Natural killer cell treated with Interleukin-12 subunit alpha and Interleukin-12 subunit beta and Interleukin-15 and Interleukin-18, amount 100 ng/mL, for 72 hours (primary cell): ENCODE measurements around the gene MRPS27. TPM values are rescaled to one million over a fixed set of nuclear protein-coding genes. Genes with fewer than 3 reads are reported as not detected.

Experiments used
- ATAC-seq, 2 donors: fragments of 150-1000 bp; cut with Tn5 transposase in 1 of 2; sonication (Bioruptor Pico), chemical (Tn5 transposase) in 1 of 2; 2 replicates each; pipeline ENCODE4 v1.10.0; 2021
- DNase-seq: peaks from one replicate; pipeline ENCODE4 v3.0.0; 2022; ENCODE audit warnings: low spot score
- H3K27ac Mint-ChIP-seq, 2 donors: 1 replicate in 1 of 2; 2 replicates in 1 of 2; pipeline ENCODE4 v1.8.0; 2022; ENCODE audit warnings: mixed read lengths in 2 of 2, mild to moderate bottlenecking in 1 of 2, moderate library complexity in 1 of 2
- H3K27me3 Mint-ChIP-seq, 2 donors: 1 replicate in 1 of 2; 2 replicates in 1 of 2; pipeline ENCODE4 v1.8.0; 2022; ENCODE audit warnings: mixed read lengths in 2 of 2
- H3K36me3 Mint-ChIP-seq: one replicate; pipeline ENCODE4 v1.8.0; 2022; ENCODE audit warnings: mixed read lengths
- H3K4me1 Mint-ChIP-seq, 2 donors: 1 replicate in 1 of 2; 2 replicates in 1 of 2; pipeline ENCODE4 v1.8.0; 2022; ENCODE audit warnings: low read depth in 2 of 2, mixed read lengths in 2 of 2, mild to moderate bottlenecking in 1 of 2
- H3K4me3 Mint-ChIP-seq: one replicate; pipeline ENCODE4 v1.8.0; 2022; ENCODE audit warnings: mixed read lengths
- H3K9me3 Mint-ChIP-seq: 2 replicates; pipeline ENCODE4 v1.8.0; 2022; ENCODE audit warnings: mixed read lengths
- total RNA-seq, 2 donors: library from RNA; stranded (reverse); gene quantifications; one replicate each; pipeline ENCODE4 v1.2.3, GENCODE V29; 2022

MRPS27 gene
- total RNA-seq, 2 donors from 2014 or later: 43.1 to 61.0 TPM

DNA sequence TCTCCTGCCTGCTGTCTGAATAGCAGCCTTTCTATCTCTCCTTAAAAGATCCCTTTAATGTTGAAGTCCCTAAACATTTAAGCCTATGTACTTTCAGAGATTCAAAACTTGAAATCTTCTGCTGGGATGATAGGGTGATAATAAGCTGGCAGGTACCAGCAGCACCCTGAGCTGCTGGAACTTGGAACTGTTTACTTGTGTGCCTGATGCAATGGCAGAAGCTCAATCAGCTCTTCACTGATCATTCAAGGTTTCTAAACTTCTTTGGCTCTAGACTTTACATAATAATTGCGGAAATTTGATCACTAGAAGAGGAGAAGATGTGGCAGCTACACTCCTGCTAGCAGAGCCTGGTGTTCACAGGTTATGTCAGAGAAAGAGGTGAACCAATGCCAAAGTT, 27.6 kb downstream of the MRPS27 start:
- Mint-ChIP-seq H3K27me3 (no peaks in the 10 kb centered on the region), H3K9me3 (no peaks in the 10 kb centered on the region), H3K36me3 (peaks cover 6% of the 10 kb centered on the region), H3K27ac (no peak overlapping the region), H3K4me1 (no peaks in the 10 kb centered on the region), H3K4me3 (no peak overlapping the region)
- DNase-seq: no peak
- ATAC-seq: no peak

DNA sequence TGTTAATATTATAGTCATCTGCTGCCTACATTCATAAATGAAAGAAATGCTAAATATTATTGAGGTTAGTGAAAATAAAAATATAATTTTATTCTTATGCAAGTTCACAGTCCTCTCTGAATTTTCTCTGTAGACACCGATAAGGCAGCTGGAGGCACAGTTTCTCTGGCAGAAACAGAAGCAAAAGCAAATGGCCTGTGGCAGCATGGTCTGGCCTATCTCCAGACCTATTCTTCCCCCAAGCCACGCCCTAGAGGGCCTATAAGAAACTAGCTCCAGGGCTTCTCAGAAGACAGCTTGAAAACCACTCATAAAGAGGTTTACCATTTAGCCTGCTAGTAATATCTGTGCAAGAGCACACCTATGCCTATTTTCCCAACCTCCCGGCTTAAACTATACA, 28.4 kb downstream of the MRPS27 start:
- Mint-ChIP-seq H3K4me1 (no peaks in the 10 kb centered on the region), H3K36me3 (peaks cover 9% of the 10 kb centered on the region), H3K4me3 (no peak overlapping the region), H3K27me3 (no peaks in the 10 kb centered on the region), H3K27ac (no peak overlapping the region), H3K9me3 (no peaks in the 10 kb centered on the region)
- ATAC-seq: no peak
- no peak for DNase-seq

DNA sequence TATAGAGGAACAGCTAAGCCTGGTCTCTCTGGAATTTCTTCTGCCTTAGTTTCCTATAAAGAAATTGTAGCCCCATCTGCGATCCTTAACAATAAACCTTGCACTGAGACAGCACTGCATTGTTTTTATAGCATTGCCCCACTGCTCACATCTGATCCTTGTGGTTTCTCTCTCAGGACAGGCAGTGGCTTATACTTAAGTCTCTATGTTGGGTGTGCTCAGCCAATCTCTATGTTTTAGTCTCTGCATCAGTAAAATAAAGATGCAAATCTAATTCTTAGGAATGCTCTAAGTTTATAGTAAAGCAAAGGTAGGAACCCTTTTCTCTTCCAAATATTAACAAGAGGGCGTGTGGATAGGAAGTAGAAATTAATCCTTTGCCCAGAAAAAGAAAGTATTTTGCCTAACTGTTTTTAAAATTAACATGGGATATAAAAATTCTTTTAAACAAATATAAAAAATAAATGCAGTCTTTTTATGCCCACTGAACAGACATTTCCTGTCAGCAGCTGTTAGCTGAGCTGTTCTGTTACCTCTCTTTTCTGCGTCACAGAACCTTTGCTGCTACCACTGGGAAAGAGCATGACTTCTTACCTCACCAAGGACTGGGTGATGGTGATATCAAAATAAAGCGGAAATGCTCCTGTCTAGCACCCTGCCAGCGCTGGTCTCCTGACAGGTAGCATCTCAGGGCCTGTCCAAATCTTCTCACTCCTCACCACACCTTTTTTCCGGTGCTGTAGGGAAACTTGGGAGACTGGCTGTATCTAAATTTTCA, 29.5 kb downstream of the MRPS27 start:
- H3K9me3 Mint-ChIP-seq: no peaks in the 10 kb centered on the region
- H3K4me3 Mint-ChIP-seq: no peak overlapping the region
- DNase-seq (no peak), ATAC-seq (no peak)
- no peaks in the 10 kb centered on the region for H3K4me1 Mint-ChIP-seq
- no peak overlapping the region for H3K27ac Mint-ChIP-seq
- peaks cover 11% of the 10 kb centered on the region for H3K36me3 Mint-ChIP-seq
- H3K27me3 Mint-ChIP-seq: no peaks in the 10 kb centered on the region

DNA sequence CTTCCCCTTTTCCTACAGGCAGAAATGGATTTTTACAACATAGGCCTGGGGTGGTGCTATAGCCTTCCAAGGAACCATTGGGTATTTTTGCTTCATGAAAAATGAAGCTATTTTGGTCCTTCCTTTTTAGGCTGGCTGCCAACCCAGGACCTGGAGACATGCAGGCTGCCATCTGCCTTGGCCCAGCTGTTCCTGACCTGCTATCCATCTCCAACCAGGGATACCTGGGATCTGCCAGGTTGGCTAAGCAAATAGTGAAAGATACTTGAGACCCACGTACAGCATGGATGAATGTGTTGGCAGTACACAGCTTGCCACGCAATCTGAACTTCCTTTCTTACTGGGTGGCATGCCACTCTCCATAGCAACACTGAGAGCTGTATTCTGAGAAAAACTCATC, 31.1 kb downstream of the MRPS27 start:
- Mint-ChIP-seq H3K4me1 (no peaks in the 10 kb centered on the region), H3K27me3 (no peaks in the 10 kb centered on the region), H3K36me3 (peaks cover 5% of the 10 kb centered on the region), H3K9me3 (no peaks in the 10 kb centered on the region), H3K27ac (no peak overlapping the region), H3K4me3 (no peak overlapping the region)
- no peak for DNase-seq
- no peak for ATAC-seq

DNA sequence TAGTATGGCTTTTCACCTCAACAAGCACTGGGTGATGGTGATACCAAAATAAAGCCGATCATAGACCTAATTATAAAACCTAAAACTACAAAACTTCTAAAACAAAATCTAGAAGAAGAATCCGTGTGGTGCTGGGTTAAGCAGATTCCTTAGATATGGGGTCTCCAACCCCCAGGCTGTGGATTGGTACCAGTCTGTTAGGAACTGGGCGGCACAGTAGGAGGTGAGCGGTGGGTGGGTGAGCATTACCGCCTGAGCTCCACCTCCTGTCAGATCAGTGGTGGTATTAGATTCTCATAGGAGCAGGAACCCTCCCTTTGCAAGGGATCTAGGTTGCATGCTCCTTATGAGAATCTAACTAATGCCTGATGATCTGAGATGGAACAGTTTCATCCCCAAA, 33.2 kb downstream of the MRPS27 start:
- Mint-ChIP-seq H3K27me3 (no peaks in the 10 kb centered on the region), H3K36me3 (peaks cover 5% of the 10 kb centered on the region), H3K27ac (no peak overlapping the region), H3K4me3 (no peak overlapping the region), H3K9me3 (no peaks in the 10 kb centered on the region), H3K4me1 (no peaks in the 10 kb centered on the region)
- DNase-seq: no peak
- no peak for ATAC-seq

DNA sequence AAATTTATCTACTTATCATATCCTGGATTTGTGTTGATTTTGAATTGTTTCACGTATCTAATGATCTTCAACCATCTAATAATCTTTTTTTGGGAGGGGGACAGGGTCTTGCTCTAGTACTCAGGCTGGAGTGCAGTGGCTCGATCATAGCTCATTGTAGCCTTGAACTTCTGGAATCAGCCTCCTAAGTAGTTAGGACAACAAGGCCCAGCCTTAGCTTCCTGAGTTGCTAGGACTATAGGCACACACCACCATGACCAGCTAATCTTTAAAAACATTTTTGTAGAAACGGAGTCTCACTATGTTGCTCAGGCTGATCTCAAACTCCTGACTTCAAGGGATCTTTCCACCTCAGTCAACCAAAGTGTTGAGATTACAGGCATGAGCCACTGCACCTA, 34.6 kb downstream of the MRPS27 start:
- H3K36me3 Mint-ChIP-seq: peaks cover 5% of the 10 kb centered on the region
- DNase-seq (no peak), ATAC-seq (no peak)
- H3K27me3 Mint-ChIP-seq: no peaks in the 10 kb centered on the region
- H3K9me3 Mint-ChIP-seq: no peaks in the 10 kb centered on the region
- H3K4me1 Mint-ChIP-seq: peaks cover 0 to 4% of the 10 kb centered on the region in 2 donors
- no peak overlapping the region for H3K27ac Mint-ChIP-seq
- no peak overlapping the region for H3K4me3 Mint-ChIP-seq

DNA sequence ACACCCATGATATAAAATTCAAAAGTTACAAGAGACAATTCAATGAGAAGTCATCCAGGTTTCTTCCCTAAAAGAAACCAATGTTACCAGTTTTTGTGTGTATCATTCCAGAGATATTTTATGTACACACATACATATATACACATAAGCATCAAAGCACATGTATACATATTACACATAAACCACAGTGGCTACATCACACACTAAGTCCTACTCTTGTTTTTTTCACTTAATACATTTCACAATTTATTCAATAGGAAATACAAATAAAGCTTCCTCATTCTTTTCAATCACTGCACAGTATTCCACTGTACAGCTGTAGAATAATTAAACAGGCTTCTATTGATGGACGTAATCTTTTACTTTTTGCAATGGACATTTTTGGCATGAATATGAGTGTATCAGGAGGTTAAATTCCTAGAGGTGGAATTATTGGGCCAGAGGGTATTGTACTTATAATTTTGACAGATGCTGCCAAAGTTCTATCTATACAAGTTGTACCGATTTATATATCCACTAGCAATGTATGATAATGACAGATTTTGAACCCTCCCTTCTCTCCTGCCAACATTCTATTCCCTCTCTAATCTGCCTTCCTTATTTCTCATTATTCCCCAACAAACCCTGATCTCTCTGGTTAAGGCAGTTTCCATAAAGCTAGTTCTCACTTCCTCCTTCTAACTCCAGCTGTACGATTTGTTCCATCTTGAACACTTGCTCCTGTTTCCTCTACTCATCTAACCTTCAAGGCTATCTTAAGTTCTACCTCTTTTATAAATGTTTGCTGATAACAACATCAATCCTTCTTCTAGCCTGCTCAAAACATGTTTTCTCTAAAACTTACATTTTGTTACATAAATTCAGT, 35.2 kb downstream of the MRPS27 start:
- H3K27ac Mint-ChIP-seq: no peak overlapping the region
- ATAC-seq (no peak), DNase-seq (no peak)
- H3K27me3 Mint-ChIP-seq: no peaks in the 10 kb centered on the region
- H3K9me3 Mint-ChIP-seq: no peaks in the 10 kb centered on the region
- H3K36me3 Mint-ChIP-seq: peaks cover 5% of the 10 kb centered on the region
- H3K4me1 Mint-ChIP-seq: peaks cover 0 to 4% of the 10 kb centered on the region in 2 donors
- H3K4me3 Mint-ChIP-seq: no peak overlapping the region

DNA sequence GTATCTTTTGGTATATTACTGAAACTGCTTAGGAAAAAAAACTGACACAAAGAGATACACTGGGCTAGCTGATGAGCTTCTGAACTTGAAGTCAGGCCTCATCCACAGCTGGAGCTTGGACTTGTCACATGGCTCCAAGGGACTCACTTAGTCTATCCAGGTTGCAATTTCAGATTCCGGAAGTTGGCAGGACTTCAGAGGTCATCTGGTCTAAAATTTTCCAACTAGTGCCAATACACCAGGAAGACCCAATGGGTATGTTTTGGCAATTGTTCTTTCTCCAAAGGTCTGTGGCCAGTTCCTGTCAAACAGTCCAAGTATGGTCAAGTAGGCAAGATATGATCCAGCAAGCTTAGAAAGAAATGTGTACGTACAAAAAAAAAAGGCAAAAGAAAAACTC, 36.7 kb downstream of the MRPS27 start:
- ATAC-seq (no peak), DNase-seq (no peak)
- H3K27me3 Mint-ChIP-seq: no peaks in the 10 kb centered on the region
- H3K4me3 Mint-ChIP-seq: no peak overlapping the region
- H3K27ac Mint-ChIP-seq: peak overlapping the region in 1 of 2 donors; percentile 24
- no peaks in the 10 kb centered on the region for H3K9me3 Mint-ChIP-seq
- H3K4me1 Mint-ChIP-seq: peaks cover 0 to 4% of the 10 kb centered on the region in 2 donors
- H3K36me3 Mint-ChIP-seq: peaks cover 5% of the 10 kb centered on the region

DNA sequence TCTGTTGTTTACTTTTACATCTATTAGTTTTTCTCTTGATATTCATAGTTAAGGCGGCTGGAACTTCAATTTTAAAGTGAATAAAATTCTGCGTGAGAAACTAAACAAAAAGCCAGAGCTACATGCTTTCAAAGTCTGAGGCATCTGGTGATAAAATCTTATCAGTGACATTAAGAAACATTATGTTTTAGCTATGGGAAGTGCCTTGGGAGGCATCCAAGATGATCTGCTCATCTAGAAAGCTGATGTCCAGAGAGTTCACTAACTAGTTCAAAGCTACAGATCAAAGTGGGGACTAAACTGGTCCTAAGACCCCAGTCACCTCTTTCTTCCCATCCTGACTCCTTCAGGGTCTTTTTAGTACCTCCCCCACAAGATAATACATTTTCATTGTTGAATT, 37.2 kb downstream of the MRPS27 start:
- no peak overlapping the region for H3K4me3 Mint-ChIP-seq
- no peaks in the 10 kb centered on the region for H3K27me3 Mint-ChIP-seq
- peaks cover 0 to 4% of the 10 kb centered on the region in 2 donors for H3K4me1 Mint-ChIP-seq
- DNase-seq: no peak
- no peak for ATAC-seq
- peaks cover 5% of the 10 kb centered on the region for H3K36me3 Mint-ChIP-seq
- no peak overlapping the region for H3K27ac Mint-ChIP-seq
- no peaks in the 10 kb centered on the region for H3K9me3 Mint-ChIP-seq

DNA sequence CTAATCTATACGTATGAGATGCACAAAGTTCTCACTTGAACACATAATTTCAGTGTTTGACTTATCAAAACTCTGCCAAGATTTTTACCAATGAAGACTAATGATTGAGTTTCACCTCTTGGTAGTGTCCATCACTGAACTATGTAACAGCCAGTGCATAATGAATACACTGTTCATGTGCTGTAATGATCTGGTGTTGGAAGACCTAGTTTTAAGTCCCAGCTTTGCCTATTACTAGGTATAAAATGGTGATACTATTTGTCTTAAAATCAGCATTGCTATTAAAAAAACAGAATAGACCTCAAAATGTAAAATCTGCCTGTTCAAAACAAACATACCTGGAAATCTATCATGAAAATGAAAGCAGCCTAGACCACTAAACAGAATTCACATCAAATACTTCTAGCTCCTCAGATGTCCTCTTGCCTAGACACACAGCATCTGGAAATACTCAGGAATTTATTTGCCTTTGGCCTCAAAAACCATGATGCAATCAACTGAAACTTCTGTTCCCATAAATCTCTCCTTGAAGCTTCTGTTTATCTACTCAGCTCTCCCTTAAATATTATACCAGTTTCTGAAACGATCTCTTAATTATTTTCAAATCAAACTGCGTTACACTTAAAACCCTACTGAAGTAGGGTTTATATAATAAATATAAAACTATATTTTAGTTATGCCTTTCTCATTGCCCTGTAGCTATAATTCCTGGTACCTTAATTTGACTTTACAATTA, 38.1 kb downstream of the MRPS27 start:
- Mint-ChIP-seq H3K4me1 (peaks cover 1 to 4% of the 10 kb centered on the region in 2 donors), H3K9me3 (no peaks in the 10 kb centered on the region), H3K27ac (peak overlapping the region in 1 of 2 donors; percentile 19), H3K4me3 (no peak overlapping the region), H3K36me3 (peaks cover 5% of the 10 kb centered on the region), H3K27me3 (no peaks in the 10 kb centered on the region)
- DNase-seq (no peak), ATAC-seq (no peak)

DNA sequence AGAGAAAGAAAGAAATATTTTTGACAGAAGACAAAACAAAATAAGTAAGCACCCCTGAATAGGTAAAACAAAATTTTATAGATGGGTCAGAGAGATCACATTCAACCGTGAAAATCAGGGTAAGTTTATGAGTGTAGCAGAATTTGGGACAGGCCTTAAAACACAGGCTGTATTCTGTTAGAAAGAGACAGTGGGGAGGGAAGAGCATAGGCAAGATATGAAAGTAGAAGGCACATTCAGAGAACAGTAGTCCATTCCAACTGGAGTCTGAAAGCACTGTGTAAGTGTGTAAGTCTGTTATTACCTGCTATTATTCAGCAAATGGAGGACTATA, 38.6 kb downstream of the MRPS27 start:
- peak overlapping the region in 1 of 2 donors; percentile 19 for H3K27ac Mint-ChIP-seq

DNA sequence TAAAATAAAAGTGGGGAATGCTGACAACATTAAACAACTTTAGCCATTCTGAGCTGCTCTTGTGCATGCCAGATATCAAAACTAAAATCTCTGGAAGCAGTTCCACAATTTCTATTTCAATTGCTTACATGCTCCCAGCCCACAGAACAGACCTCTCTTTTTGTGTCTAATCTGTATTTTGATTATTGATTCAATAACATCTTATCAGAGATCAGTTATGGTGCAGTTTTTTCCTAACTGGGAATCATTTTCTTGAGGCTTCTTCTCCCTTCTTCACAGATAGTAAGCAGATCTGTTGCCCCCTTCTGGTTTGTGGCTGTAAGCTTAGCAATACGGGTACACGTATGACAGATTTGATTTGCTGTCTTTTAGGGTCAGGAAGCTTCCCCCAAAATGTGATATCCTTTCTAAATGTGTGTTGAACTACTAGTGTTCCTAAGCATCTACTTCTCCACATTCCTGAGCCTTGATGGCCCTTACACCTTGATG, 39.4 kb downstream of the MRPS27 start:
- Mint-ChIP-seq H3K4me3 (no peak overlapping the region), H3K36me3 (peaks cover 10% of the 10 kb centered on the region), H3K27me3 (no peaks in the 10 kb centered on the region), H3K27ac (no peak overlapping the region), H3K4me1 (peaks cover 6 to 9% of the 10 kb centered on the region in 2 donors), H3K9me3 (no peaks in the 10 kb centered on the region)
- no peak for DNase-seq
- ATAC-seq: no peak

More for the DNA sequence above, 38.6 kb downstream of the MRPS27 start:
- ATAC-seq (no peak), DNase-seq (no peak)
- H3K9me3 Mint-ChIP-seq: no peaks in the 10 kb centered on the region
- H3K4me3 Mint-ChIP-seq: no peak overlapping the region
- H3K27me3 Mint-ChIP-seq: no peaks in the 10 kb centered on the region
- H3K4me1 Mint-ChIP-seq: peaks cover 3 to 5% of the 10 kb centered on the region in 2 donors
- peaks cover 3% of the 10 kb centered on the region for H3K36me3 Mint-ChIP-seq

DNA sequence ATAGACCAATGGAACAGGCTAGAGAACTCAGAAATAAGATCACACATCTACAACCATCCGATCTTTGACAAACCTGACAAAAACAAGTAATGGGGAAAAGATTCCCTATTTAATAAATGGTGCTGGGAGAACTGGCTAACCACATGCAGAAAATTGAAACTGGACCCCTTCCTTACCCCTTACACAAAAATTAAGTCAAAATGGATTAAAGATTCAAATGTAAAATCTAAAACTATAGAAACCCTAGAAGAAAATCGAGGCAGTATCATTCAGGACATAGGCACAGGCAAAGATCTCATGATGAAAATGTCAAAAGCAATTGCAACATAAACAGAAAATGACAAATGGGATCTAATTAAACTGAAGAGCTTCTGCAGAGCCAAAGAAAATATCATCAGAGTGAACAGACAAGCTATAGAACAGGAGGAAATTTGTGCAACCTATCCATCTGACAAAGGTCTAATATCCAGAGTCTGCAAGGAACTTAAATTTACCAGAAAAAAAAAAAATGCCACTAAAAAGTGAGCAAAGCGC, 43.8 kb downstream of the MRPS27 start:
- H3K27ac Mint-ChIP-seq: no peak overlapping the region
- H3K36me3 Mint-ChIP-seq: peaks cover 12% of the 10 kb centered on the region
- no peak for DNase-seq
- no peak overlapping the region for H3K4me3 Mint-ChIP-seq
- H3K9me3 Mint-ChIP-seq: no peaks in the 10 kb centered on the region
- no peaks in the 10 kb centered on the region for H3K27me3 Mint-ChIP-seq
- ATAC-seq: no peak
- H3K4me1 Mint-ChIP-seq: peaks cover 6% of the 10 kb centered on the region in 2 donors
